HG03521 (cell line): Measurements from ENCODE around the gene MYO5A.
A peak's percentile ranks its signal among the peaks of the same experiment; 100 is the strongest.

ENCODE experiments used
- ATAC-seq: cut with Tn5 transposase; IDR thresholded peaks from one replicate; pipeline ENCODE4 v1.9.1; 2021; ENCODE audit warnings: mild to moderate bottlenecking, moderate library complexity; ENCODE audit not compliant: unreplicated experiment

MYO5A gene

DNA sequence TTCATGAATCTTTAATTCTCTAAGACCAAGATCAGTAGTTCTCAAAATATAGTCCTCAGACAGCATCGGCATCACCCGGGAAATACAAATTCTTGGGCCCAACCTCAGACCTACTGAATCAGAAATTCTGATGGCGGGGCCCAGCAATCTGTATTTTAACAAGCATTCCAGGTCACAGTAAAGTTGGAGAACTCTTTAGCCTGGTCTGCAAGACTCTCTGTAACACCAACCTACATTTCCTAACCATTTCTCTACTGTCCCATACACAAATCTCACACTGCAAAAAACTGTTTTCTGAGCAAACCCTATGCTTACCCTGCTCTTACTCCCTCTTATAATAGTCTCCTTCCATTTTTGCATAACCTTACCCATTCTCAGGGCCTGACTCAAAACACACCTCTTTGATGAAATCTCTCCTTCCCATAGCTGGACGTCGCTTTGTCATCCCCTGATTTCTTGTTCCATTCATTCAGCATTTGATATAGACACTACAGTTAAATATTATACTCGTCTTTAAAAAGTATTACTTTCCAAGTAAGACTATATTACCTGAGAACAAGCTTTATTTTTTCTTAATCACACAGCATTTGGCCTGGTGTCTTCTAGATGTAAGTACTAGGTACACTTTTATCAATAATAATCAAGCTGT lies 149.8 kb downstream of the MYO5A start:
- peak; percentile 44 for ATAC-seq

DNA sequence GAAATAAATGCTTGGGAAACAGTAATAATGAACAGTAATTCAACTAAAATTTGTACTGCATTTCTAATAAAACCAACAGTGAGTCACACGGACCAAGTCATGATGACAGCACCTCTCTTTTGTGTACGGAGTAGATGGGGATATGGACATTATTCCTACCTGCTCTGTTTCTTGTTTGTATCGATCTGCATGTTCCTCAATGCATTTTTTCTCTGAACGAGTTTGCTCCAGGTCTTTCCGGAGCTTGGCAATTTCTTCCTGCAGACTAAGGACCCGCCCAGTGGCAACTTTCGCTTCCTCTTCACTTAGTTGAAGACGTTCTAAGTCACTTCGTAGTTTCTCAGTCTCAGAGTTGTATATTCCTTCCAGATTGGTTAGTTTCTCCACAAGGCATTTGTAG lies 158.7 kb downstream of the MYO5A start:
- ATAC-seq: peak; percentile 82

DNA sequence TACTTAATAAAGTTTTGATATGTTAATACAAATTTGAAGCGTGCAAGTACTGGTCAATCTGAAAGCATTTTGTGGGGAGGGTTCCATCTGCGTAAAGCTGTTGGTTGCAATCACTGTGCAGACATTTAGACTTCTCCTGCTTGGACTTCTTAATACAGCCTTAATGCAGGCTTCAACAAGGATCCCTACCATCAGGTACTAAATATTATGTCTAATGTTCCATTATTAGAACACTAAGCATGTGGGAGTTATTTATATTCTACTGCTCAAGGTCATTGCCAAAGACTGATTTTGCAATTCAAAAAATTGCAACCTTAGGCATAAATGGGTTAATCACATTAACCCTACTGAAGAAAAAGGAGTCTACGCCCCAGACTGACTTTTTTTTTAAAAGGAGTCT lies 159.2 kb downstream of the MYO5A start:
- no peak for ATAC-seq

DNA sequence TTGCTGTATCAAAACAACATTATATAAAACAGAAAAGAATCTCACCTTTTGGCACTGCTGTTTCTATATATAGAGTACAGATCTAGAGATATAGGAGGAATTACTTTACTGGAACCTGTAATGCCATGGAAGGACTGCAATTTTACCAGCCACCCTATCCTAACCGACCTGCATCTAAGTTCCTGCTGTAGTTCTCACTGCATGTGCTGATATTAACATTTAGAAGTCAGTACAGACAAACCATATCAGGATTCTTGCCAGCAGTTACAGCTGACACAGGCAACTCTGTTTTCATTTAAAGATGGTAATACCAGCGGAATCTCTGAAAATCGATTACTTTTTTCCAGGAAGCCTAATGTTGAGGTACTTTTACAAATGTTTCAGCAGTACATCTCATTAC lies 159.7 kb downstream of the MYO5A start:
- ATAC-seq: no peak

DNA sequence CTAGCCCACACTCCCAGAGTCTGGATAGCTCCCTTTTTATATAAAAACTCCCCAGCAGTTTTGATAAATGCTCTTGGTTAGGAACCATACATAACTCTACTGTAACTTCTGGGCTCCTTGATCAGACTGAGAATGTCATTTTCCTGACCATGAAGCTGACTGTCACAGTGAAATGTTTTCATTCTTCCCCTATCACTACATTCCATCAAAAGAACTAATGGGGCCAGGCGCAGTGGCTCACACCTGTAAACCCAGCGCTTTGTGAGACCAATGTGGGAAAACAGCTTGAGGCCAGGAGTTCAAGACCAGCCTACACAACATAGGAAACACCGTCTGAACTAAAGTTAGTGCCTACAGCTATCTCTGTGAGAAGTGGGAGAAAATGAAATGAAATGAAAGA lies 160.3 kb downstream of the MYO5A start:
- ATAC-seq: no peak

DNA sequence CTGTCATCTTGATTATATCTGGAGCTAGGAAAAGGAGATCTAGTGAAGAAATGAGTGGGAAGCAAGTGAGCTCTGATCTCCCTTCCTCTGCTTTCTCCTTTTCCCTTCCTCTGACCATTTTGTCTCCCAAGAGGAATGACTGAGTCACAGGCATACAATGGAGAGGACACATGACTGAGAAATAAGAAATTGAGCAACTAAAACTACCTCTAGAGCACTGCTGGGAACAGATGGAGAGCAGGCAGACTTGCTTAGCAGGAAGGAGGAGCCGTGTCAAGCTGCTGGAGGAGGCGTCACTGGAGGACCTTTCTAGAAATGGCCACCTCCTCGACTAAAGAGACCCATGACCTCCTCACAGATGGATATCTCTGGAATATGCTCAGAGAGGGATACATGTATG lies 166.2 kb downstream of the MYO5A start:
- ATAC-seq: no peak

DNA sequence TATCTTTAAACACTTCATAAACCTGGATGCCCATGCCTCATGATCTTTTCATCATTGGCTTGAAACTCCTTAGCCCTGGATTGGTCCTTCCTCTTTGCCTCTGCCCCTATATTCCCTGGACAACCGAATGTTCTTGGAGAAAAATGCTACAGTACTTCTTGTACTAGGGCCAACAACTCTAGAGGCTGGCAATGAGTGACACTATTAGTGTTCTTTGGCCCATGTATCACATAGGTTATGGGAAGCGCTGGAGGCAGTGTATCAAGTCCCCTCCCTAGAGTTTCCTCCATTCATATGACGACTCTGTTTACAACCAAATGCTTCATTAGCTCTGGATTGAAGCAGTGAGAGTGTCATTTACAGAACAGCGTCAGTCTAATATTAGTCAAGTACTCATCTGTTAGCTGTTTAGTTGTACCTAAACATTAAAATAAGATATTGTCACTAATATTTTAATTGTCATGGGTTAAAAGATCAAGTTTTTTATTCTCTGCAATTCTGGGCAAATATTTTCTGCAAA lies 166.6 kb downstream of the MYO5A start:
- ATAC-seq: no peak

DNA sequence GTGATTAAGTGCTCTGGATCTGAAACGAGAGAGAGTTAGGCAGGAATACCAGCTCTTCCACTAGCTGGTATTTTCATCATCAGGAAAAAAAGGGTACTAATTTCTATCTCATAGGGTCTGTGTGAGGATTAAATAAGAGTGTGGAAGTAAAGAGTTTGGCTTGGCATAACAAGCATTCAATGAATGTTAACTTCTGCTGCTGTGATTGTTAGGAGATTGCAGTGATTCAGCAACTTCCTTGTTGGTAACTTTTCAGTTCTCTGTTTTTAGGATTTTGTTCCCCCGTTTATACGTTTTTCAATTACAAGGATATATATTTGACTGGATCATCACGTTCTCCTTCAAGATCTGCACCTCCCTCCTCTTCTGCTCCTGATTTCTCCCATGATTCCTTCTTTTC lies 167.2 kb downstream of the MYO5A start:
- no peak for ATAC-seq

DNA sequence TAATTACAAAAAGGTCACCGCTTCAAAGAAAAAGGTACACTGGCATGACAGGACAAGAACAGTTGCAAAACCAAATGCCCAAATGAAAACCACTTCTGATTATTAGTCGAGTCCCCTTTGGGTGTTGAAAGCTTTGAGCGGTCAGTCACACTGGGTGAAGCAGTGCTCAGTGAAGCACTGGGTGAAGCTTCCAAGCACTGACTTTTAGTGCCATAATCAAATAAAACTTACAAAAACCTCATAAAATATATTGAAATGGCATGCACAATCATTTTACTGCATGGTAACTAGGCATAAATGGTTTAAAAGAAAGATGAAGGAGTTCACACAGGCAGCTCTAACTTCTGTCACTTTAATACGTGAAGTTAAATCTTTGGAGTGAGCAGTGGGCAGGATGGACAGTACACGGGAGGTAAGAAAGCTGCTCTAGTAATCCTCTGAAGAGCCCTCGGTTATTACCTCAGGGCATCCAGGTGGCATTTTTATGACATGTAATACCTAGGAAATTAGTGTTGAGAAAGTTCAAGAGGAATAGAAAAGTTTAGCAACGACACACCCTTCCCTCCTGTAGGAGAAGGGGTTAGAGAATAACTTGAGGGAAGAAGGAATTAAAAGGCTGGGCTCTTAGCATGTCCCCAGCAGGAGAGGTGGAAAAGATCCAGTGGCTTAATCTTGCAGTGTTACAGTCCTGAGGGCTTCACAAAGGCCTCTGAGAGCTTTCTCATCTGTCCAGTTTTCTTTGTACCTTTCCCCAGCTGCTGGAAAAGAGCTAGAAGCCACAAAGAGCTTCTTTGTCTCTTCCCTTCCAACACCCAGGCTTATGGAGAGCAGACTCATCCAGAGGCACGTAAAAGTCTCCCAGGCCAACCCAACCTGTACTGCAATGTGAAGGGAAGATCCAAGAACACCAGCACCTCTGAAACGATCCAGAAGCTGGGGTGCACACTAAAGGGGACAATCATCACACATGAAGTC lies 168.2 kb downstream of the MYO5A start:
- ATAC-seq: no peak

DNA sequence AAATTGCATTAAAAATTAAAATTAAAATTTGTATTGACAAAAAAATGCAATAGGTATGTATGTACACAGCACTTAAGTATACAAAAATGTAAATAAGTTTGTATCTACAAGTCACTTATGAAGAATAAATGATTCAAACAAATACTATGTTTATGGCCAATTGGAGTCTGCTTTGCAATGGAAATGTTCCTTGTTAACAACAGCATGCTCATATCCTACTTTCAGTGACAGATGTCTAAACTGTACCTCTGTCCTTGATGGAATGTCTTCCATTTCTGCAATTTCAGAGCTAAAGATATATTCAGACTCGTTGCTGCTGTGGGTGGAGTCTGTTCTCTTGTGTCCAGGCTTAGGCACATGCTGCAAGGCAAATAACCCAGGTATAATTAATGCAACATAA lies 169.0 kb downstream of the MYO5A start:
- ATAC-seq: no peak

DNA sequence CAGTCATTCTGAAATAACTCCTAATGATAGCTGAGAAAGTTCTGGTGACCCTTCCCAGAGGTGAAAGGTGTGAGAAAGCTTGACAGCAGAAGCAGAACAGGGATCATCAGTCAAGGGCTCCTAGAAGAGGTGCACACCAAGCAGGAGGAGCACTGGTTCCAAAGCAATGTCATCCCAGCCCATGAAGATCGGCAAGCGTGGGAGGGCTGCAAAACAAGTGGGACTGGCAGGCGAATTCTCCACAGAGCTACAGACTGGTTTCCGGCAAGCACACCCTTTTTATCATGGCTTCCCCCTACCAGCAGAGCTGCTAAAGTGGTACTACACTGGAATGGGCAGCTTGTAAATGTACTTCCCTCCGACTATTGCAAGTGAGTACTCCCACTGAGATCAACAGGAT lies 170.7 kb downstream of the MYO5A start:
- no peak for ATAC-seq

DNA sequence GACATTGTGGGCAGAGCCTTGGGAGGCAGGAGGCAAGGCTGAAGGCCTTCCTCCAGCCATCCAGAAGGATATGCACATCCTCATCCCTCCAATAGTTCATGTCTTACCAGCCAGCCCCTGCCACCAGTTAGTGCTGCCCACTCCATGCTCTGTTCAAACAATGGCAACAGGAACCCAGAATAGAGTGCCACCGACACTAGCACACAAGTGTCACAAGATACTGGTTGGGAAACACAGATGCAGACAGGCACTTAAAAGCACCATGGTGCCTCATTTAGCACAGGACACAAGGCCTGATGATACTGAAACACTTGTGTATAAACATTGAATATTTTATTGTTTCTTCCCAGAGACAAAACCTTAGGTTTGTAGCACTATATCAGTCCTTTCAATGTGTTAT lies 176.6 kb downstream of the MYO5A start:
- ATAC-seq: no peak

DNA sequence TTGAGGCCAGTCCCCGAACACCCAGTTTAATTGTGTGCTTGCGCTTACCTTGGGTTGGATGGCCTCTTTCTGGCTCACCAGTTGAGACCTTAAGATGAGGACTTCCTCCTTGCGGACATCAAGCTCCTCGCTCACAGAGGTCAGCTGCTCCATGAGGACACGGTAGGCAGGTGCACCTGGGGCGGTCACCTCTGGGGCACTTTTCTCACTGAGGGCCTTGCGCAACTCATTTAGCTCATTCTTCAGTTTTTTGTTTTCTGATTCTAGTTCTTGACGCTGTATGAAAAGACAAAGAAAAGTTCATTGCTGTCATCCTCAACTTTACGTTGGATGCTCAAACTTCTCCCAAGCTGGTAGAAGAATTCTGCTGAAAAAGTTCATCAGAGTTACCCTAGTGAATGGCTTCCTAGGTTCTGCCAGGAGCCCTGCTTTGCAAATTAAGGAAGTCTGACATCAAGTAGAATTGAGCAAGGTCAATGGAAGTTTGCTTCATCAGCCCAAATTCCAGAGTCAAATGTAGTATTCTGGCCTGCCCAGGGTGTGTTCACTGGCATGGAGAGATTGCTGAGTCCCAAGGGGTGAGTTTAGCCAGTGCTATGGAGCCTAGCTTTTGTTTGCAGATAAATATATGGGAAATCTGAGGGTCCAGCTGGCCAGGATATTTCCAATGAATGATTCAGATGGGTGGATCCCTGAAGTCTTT lies 177.3 kb downstream of the MYO5A start:
- ATAC-seq: no peak

DNA sequence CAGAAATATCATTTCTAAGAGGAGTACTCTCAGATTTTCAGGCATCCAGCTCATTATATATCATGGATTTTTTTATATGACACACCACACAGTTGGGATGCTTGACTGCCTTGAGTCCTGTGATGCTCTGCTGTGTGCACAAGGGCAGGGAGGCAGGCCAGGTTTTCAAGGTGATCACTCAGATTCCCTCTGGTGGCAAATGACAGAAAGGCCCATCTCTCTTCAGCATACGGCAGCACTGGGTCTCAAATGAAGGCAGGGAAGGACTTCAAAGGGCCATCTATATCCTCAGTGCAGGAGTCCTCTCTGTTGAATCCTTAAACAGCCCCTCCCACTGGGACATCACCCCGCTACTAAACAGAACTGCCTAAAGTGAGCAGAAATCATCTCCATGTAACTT lies 178.3 kb downstream of the MYO5A start:
- ATAC-seq: no peak

DNA sequence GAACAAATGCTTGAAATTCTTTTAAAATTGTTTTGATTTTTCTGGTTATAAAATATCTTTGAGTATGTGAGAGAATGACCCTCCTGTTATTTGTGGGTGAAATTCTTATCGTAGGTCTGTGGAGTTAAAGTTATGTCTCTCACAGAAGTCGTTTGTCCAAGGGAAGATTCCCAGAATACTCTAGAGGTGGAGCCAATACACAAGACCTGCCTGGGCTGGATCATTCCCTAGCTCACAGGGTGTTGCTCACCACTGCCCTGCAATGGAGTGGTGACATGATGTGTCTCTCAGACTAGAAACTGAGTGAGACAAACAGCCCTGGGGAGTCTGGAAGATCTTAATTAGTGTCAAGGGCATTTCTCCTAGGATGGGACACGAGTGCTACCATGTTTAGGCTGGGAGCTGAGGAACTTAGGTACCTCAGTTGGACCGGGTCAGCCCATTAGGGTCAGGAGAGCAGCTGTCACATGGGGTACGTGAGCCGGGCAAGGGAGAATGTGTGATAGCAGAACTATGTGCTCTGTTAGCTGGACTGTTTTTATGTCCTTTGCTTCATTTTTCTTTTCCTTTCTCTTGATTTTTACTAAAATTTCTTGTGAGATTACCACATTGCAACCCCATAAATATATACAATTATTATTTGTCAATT lies 179.5 kb downstream of the MYO5A start:
- ATAC-seq: no peak

DNA sequence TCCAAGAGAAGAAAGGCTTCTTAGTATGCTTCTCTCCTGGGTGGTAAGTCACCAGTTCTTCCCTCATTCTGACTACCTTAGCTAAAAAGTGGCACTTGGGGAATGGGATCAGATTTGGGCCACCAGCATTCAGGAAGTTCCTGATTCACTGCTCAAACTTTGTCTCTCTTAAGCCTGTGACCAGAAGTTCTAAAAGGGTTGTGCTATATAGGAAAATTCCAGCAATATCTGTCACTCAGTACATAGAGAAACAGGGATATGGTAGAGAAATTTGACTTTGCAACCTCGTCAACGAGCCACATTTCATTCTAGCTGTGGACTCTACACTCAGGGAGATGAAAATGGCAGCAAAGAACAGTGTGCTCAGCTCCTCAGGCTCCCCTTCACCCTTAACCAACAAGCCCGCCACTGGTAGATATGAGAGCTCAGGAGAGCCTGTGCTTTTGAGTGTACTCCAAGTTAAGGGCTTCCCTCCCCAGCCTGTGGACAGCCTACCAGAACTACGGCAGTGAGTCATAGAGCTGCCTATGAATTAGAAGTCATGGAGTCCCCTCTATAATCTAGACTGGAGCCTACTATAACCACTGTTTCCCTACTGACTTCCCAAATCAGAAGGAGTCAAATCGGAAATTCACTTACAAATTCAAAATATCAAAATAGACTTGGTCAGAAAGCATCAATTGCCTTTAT lies 180.5 kb downstream of the MYO5A start:
- ATAC-seq: no peak

DNA sequence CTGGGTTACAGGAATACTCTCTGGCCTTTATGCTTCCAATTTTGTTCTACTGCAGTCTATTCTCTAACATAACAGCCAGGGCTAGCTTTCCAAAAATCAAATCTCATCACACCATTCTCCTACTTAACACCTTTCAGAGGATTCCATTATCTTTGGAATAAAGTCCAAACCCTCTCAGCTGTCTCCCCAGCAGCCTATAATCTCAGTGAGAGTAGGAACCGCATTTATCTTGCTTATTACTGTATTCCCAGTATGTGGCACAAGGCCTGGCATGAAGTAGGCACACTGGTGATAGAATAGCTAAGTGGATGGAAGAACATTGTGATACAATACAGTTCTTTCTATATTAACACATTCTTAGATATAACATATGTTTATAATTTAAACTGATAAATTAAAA lies 184.1 kb downstream of the MYO5A start:
- ATAC-seq: no peak

DNA sequence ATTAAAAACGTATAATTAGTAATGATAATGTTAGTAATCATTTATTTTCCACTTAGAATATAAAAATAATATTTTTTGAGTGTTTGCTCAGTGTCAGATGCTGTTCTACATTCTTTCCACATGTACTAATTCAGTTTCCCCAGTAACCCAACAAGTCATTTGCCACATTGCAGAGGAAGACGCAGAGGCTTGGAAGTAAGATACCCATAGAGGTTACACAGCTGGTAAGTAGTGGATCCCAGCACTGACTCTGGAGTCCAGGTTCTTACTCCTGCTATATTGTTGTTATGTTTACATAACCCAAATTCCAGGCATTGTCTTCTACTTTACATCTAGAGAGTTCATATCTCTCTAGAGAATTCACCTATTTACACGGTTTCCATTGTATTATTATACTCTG lies 184.8 kb downstream of the MYO5A start:
- ATAC-seq: no peak

DNA sequence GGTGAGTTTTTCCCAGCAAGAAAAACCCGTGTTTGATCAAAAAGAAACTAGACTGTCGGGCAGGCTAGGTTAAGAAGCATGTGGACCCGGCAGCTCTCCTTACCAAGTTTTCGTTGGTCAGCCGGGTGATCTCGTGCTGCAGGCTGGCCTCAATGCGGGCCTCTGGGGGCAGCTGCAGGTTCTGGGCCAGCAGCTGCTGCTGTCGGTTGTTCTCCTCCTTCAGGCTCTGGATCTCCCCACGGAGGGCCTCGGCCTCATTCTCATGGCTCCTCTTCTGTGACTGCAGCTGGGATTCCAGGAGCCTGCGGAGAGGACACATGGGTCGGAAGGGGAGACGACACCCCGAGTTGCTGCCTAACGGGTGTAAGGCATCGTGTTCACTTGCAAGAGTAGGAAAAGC lies 188.6 kb downstream of the MYO5A start:
- no peak for ATAC-seq

DNA sequence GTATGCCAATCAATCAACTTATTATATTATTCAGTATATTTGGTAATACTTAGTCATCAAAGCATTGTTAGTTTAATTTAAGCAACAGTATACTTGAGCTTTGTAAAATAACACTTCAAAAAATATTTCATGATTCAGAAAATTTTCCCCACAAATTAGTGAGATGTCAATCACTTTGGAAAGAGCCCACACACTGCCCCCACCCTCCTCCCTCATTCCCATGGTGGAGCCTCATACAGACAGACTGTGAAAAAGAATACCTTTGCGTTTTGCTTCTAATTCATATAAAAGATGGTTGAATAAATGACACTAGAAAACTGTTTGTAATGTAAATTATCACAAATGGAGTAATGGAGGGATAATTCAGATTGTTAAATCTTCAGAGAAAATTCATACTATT lies 189.8 kb downstream of the MYO5A start:
- no peak for ATAC-seq
